Tongue (tissue), 2 donors: ENCODE results near the gene FNDC11. TPM values are rescaled to one million over a fixed set of nuclear protein-coding genes. Genes with fewer than 3 reads are reported as not detected.
A peak's percentile ranks its signal among the peaks of the same experiment; 100 is the strongest.
"Not testable (repeated sequence)": the region's sequence is repeated elsewhere in the genome, so short reads cannot be mapped to it uniquely, and the experiment has no call there.

Experiments used
- DNase-seq: peaks from one replicate; pipeline ENCODE4 v3.0.0-alpha.2; 2015
- total RNA-seq: library from RNA; depleted of rRNA; stranded (reverse); fragments of >200 nt; gene quantifications from one replicate; pipeline ENCODE4 v1.2.3, GENCODE V29; 2014

The FNDC11 gene
- total RNA-seq, 1 donor from 2014 or later = 0.10 TPM

GRCh38 chr20:63567386-63568169, 13.6 kb downstream of the FNDC11 start:
- no peak for DNase-seq

GRCh38 chr20:63568170-63568981, 14.4 kb downstream of the FNDC11 start:
- no peak for DNase-seq

GRCh38 chr20:63568986-63569949, 15.3 kb downstream of the FNDC11 start:
- DNase-seq = peak; percentile 56

DNA sequence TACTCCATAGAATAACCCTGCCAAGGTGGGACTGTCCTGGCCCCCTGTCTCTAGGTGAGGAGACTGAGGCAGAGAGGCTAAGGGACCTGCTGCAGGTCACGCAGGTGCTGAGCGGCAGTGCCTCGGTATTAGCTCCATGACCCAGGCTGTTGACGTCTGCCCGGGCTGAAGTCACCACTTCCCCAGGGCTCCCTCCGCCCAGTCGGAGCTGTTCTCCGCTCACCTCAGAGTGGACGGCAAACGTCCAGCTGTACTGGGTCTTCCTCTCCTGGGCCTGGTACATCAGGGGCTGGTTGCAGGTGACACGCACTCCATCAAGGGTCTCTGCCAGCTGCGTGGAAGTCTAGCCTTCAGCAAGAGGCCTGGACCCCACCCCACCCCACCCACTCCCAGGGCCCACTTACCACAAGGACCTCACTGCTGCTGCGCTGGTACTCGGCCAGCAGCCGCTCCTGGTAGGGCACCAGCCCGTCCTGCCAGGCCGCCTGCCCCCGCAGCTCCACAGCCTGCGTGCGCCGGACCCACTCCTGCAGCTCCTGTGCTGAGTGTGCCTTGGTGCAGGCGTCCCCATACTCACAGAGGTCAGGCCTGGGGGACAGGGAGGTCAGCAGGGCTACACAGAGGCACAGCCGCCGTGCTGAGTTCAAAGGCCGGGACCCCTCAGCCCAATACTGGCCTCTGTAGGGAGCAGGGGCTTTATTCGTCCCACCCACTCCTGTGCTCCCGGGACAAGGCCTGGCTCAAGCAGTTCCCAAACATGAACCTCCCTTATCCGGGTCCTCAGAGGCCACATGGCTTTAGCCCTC, 16.5 kb downstream of the FNDC11 start:
- DNase-seq = no peak

DNA sequence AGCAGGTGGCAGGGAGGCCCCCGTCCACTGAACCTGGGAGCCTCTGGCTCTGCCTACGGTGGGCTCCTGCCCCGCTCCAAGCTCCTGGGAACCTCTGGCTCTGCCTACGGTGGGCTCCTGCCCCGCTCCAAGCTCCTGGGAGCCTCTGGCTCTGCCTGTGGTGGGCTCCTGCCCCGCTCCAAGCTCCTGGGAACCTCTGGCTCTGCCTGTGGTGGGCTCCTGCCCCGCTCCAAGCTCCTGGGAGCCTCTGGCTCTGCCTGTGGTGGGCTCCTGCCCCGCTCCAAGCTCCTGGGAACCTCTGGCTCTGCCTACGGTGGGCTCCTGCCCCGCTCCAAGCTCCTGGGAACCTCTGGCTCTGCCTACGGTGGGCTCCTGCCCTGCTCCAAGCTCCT, 17.1 kb downstream of the FNDC11 start:
- not testable (repeated sequence) for DNase-seq

- no peak for DNase-seq
Measured at GRCh38 chr20:63572071-63572787, 18.3 kb downstream of the FNDC11 start.

GRCh38 chr20:63572788-63573646, 19.1 kb downstream of the FNDC11 start:
- DNase-seq = no peak

DNA sequence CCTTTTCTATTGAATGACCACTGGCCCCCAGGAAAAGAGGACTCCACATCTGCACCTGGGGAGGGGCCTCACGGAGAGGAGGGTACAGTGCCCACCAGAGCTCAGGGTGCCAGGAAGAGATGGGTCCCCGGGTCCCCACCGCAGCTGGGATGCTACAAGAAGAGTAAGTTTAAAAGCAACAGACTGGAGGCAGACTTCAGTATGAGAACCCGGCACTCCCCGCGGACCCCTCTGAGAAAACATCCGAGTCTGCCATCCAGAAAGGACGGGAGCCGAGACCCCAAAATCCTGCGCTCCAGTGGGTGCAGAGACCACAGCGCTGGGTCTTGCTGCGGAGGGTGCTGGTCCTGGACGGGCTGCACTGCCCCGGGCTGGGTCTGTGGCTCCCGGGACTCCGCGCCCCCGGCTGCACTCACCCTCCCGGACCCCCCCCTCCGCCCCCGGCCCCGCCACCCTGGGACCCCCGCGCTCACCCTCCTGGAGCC, 19.7 kb downstream of the FNDC11 start:
- DNase-seq = peak; percentile 26

DNA sequence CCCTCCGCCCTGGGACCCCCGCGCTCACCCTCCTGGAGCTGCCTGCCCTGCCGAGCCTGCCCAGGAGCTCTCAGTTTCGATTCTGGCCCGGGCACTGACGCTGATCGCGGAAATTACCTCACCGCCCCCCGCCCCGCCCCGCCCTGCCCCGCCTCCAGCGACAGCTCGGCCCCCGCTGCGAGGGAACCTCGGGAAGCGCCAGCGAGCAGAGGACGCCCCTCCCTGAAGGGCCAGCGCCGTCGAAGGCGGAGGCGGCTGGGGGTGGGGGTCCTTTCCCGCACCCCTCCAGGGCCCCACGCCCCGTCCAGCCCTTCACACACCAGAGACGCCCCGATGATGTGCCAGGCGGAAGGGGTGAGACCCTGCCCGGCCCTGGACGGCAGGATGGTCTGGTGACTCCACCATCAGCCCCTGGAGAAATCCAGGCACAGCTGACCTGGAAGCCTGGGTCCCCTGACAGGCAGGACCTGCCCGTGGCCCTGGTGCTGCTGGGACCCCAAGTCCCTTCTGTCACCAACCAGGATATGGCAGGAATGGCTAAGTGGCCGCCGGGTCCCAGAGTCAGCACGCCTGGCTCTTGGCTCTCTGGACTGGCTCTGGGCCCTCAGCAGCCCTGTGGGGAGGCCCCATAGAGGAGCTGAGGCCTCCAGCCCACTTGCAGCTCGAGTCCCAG, 20.3 kb downstream of the FNDC11 start, which contains the start of gene HELZ2:
HELZ2 (minus strand) TSS at position 84 of the 673 bp plus-strand sequence. CDS start 1,854 bp downstream, outside the sequence.
- DNase-seq = peak; percentile 81

GRCh38 chr20:63574829-63575743, 21.1 kb downstream of the FNDC11 start:
- DNase-seq = no peak

GRCh38 chr20:63576311-63576710, 22.4 kb downstream of the FNDC11 start:
- DNase-seq = no peak

GRCh38 chr20:63577317-63577894, 23.4 kb downstream of the FNDC11 start:
- peak; percentile 56 for DNase-seq

DNA sequence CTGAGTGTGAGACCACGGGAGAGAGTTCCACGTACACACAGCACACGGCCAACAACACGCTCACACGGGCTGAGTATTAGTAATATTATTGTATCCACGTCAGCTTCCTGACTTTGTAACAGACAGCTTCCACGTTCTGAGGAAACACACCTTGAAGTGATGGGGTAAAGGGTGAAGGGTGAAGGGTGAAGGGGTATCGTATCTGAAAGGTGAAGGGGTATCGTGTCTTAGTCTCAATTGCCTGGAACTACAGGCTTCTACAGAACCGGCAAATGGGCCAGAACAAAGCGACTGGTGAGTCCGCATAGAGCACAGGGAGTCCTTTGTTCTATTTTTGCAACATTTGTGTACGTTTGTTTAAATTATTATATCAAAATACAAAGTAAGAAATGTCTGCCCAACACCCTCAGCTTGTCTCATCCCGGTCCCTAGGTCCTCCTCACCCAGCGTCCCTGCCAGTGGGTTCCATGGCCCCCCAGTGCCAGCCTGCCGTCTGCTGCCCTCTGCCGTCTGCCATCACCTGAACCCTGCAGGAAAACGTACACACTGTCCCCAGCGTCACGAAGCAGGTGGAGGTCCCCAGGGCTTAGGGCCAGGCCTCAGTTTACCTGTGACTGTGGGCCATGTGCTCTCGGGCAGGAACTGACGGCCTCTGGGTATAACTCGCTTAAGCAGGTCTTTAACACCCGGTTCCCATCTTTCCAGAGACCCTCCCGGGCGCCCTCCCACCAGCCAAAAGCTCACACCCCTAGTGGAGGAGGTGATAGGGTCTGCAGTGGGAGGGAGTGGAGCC, 24.5 kb downstream of the FNDC11 start:
- no peak for DNase-seq

DNA sequence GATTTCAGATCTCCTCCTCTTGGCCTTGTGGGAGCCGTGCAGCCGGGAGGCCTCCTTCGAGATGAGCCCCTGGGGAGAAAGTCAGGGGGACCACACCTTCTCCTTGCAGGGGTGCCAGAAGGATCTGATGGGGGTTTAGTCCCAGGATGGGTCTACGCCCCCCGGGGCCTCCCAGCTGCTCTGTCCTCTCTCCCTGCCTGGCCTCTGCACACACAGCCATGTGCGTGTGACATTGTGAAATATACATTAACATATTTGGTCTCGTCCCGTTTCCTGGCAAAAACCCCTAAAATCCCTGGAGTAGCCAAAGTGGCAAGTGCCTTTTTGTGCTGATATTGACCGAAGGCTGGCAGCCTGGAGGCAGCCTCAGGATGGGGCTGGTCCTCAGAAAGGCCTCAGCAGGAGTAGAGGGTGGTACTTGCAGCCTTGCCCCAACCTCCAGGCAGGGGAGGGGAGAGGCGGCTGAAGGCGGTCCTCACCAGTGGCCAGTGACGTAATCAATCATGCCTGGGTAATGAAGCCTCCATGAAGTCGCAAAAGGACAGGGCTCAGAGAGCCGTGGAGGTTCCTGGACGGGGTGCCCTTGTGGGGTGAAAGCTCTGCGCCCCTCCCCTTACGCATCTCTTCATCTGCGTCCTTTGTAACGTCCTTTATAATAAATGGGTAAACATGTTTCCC, 25.2 kb downstream of the FNDC11 start:
- DNase-seq = no peak

- DNase-seq = peak; percentile 51
Measured at GRCh38 chr20:63580796-63581461, 27.0 kb downstream of the FNDC11 start.
